Measurements from ENCODE around the gene CISD2.
"Not testable (repeated sequence)": the region's sequence is repeated elsewhere in the genome, so short reads cannot be mapped to it uniquely, and the experiment has no call there.

CISD2 gene

GRCh38 chr4:102868153-102868780 is 525 bp upstream of the CISD2 start:
- no peaks in the 10 kb centered on the region for H3K27me3 ChIP-seq (ENCODE audit: control insufficient read depth in 1 of 2, insufficient read depth in 2 of 2, low read length in 2 of 2)
- H3K4me1 ChIP-seq (ENCODE audit: control insufficient read depth in 1 of 2, insufficient read depth in 2 of 2, low read length in 2 of 2): peaks cover 0 to 30% of the 10 kb centered on the region in 2 donors
- H3K36me3 ChIP-seq (ENCODE audit: control insufficient read depth in 1 of 2, insufficient read depth in 2 of 2, low read length in 2 of 2): no peaks in the 10 kb centered on the region
- peak overlapping the region; percentile 93 to 96 for H3K9ac ChIP-seq (ENCODE audit: low read depth in 1 of 2, low read length in 2 of 2)
- H3K27ac ChIP-seq (ENCODE audit: low read depth, low read length): peak overlapping the region; percentile 99
- H3K4me3 ChIP-seq (ENCODE audit: low read depth in 1 of 2, low read length in 2 of 2): peak overlapping the region; percentile 88 to 94
- H3K9me3 ChIP-seq (ENCODE audit: control insufficient read depth in 1 of 2, low read length in 2 of 2): no peaks in the 10 kb centered on the region

- H3K9ac ChIP-seq (ENCODE audit: low read depth in 1 of 2, low read length in 2 of 2): peak overlapping the region; percentile 88 to 96
- H3K4me3 ChIP-seq (ENCODE audit: low read depth in 1 of 2, low read length in 2 of 2): peak overlapping the region; percentile 88 to 94
- H3K27me3 ChIP-seq (ENCODE audit: control insufficient read depth in 1 of 2, insufficient read depth in 2 of 2, low read length in 2 of 2): no peaks in the 10 kb centered on the region
- H3K27ac ChIP-seq (ENCODE audit: low read depth, low read length): peak overlapping the region; percentile 99
- H3K9me3 ChIP-seq (ENCODE audit: control insufficient read depth in 1 of 2, low read length in 2 of 2): no peaks in the 10 kb centered on the region
- H3K36me3 ChIP-seq (ENCODE audit: control insufficient read depth in 1 of 2, insufficient read depth in 2 of 2, low read length in 2 of 2): peaks cover 1 to 3% of the 10 kb centered on the region in 2 donors
- peaks cover 0 to 30% of the 10 kb centered on the region in 2 donors for H3K4me1 ChIP-seq (ENCODE audit: control insufficient read depth in 1 of 2, insufficient read depth in 2 of 2, low read length in 2 of 2)
These were observed 891 bp downstream of the CISD2 start for GRCh38 chr4:102869569-102870197.

- Histone ChIP-seq H3K9ac (ENCODE audit: low read depth in 1 of 2, low read length in 2 of 2) (no peak overlapping the region), H3K9me3 (ENCODE audit: control insufficient read depth in 1 of 2, low read length in 2 of 2) (peaks cover 1 to 6% of the 10 kb centered on the region in 2 donors), H3K27me3 (ENCODE audit: control insufficient read depth in 1 of 2, insufficient read depth in 2 of 2, low read length in 2 of 2) (no peaks in the 10 kb centered on the region), H3K27ac (ENCODE audit: low read depth, low read length) (no peak overlapping the region), H3K4me3 (ENCODE audit: low read depth in 1 of 2, low read length in 2 of 2) (no peak overlapping the region), H3K4me1 (ENCODE audit: control insufficient read depth in 1 of 2, insufficient read depth in 2 of 2, low read length in 2 of 2) (peaks cover 0 to 25% of the 10 kb centered on the region in 2 donors), H3K36me3 (ENCODE audit: control insufficient read depth in 1 of 2, insufficient read depth in 2 of 2, low read length in 2 of 2) (peaks cover 8 to 12% of the 10 kb centered on the region in 2 donors)
These were observed 3.0 kb downstream of the CISD2 start for GRCh38 chr4:102871772-102872171.

- H3K27ac ChIP-seq (ENCODE audit: low read depth, low read length); H3K4me3 ChIP-seq (ENCODE audit: low read depth in 1 of 2, low read length in 2 of 2): not testable (repeated sequence)
These were observed 8.8 kb downstream of the CISD2 start for GRCh38 chr4:102877477-102878106.

GRCh38 chr4:102878349-102878748 is 9.6 kb downstream of the CISD2 start:
- not testable (repeated sequence) for H3K4me3 ChIP-seq (ENCODE audit: low read depth in 1 of 2, low read length in 2 of 2); H3K4me1 ChIP-seq (ENCODE audit: control insufficient read depth in 1 of 2, insufficient read depth in 2 of 2, low read length in 2 of 2); H3K27me3 ChIP-seq (ENCODE audit: control insufficient read depth in 1 of 2, insufficient read depth in 2 of 2, low read length in 2 of 2); H3K27ac ChIP-seq (ENCODE audit: low read depth, low read length); H3K9ac ChIP-seq (ENCODE audit: low read depth in 1 of 2, low read length in 2 of 2)
- peaks cover 13% of the 10 kb centered on the region in 2 donors for H3K36me3 ChIP-seq (ENCODE audit: control insufficient read depth in 1 of 2, insufficient read depth in 2 of 2, low read length in 2 of 2)
- peaks cover 2 to 12% of the 10 kb centered on the region in 2 donors for H3K9me3 ChIP-seq (ENCODE audit: control insufficient read depth in 1 of 2, low read length in 2 of 2)

More at GRCh38 chr4:102877477-102878106, 8.8 kb downstream of the CISD2 start:
- Histone ChIP-seq H3K9me3 (ENCODE audit: control insufficient read depth in 1 of 2, low read length in 2 of 2) (peaks cover 2 to 12% of the 10 kb centered on the region in 2 donors), H3K36me3 (ENCODE audit: control insufficient read depth in 1 of 2, insufficient read depth in 2 of 2, low read length in 2 of 2) (peaks cover 13% of the 10 kb centered on the region in 2 donors)
- H3K9ac ChIP-seq (ENCODE audit: low read depth in 1 of 2, low read length in 2 of 2); H3K27me3 ChIP-seq (ENCODE audit: control insufficient read depth in 1 of 2, insufficient read depth in 2 of 2, low read length in 2 of 2); H3K4me1 ChIP-seq (ENCODE audit: control insufficient read depth in 1 of 2, insufficient read depth in 2 of 2, low read length in 2 of 2): not testable (repeated sequence)

- no peaks in the 10 kb centered on the region for H3K4me1 ChIP-seq (ENCODE audit: control insufficient read depth in 1 of 2, insufficient read depth in 2 of 2, low read length in 2 of 2)
- H3K36me3 ChIP-seq (ENCODE audit: control insufficient read depth in 1 of 2, insufficient read depth in 2 of 2, low read length in 2 of 2): peaks cover 13% of the 10 kb centered on the region in 2 donors
- H3K9me3 ChIP-seq (ENCODE audit: control insufficient read depth in 1 of 2, low read length in 2 of 2): peaks cover 2 to 12% of the 10 kb centered on the region in 2 donors
- H3K27ac ChIP-seq (ENCODE audit: low read depth, low read length): no peak overlapping the region
- H3K4me3 ChIP-seq (ENCODE audit: low read depth in 1 of 2, low read length in 2 of 2): no peak overlapping the region
- no peak overlapping the region for H3K9ac ChIP-seq (ENCODE audit: low read depth in 1 of 2, low read length in 2 of 2)
- no peaks in the 10 kb centered on the region for H3K27me3 ChIP-seq (ENCODE audit: control insufficient read depth in 1 of 2, insufficient read depth in 2 of 2, low read length in 2 of 2)
These were observed 10.1 kb downstream of the CISD2 start for GRCh38 chr4:102878901-102879300.

- Histone ChIP-seq H3K4me1 (ENCODE audit: control insufficient read depth in 1 of 2, insufficient read depth in 2 of 2, low read length in 2 of 2) (no peaks in the 10 kb centered on the region), H3K4me3 (ENCODE audit: low read depth in 1 of 2, low read length in 2 of 2) (no peak overlapping the region), H3K27me3 (ENCODE audit: control insufficient read depth in 1 of 2, insufficient read depth in 2 of 2, low read length in 2 of 2) (no peaks in the 10 kb centered on the region), H3K36me3 (ENCODE audit: control insufficient read depth in 1 of 2, insufficient read depth in 2 of 2, low read length in 2 of 2) (peaks cover 4 to 5% of the 10 kb centered on the region in 2 donors), H3K9ac (ENCODE audit: low read depth in 1 of 2, low read length in 2 of 2) (no peak overlapping the region), H3K9me3 (ENCODE audit: control insufficient read depth in 1 of 2, low read length in 2 of 2) (peaks cover 2 to 11% of the 10 kb centered on the region in 2 donors), H3K27ac (ENCODE audit: low read depth, low read length) (no peak overlapping the region)
These were observed 12.6 kb downstream of the CISD2 start for GRCh38 chr4:102881343-102881742.

- no peaks in the 10 kb centered on the region for H3K27me3 ChIP-seq (ENCODE audit: control insufficient read depth in 1 of 2, insufficient read depth in 2 of 2, low read length in 2 of 2)
These were observed 14.5 kb downstream of the CISD2 start for GRCh38 chr4:102883278-102883677.

GRCh38 chr4:102888570-102888969 is 19.8 kb downstream of the CISD2 start:
- not testable (repeated sequence) for H3K27ac ChIP-seq (ENCODE audit: low read depth, low read length); H3K9ac ChIP-seq (ENCODE audit: low read depth in 1 of 2, low read length in 2 of 2); H3K36me3 ChIP-seq (ENCODE audit: control insufficient read depth in 1 of 2, insufficient read depth in 2 of 2, low read length in 2 of 2); H3K9me3 ChIP-seq (ENCODE audit: control insufficient read depth in 1 of 2, low read length in 2 of 2); H3K27me3 ChIP-seq (ENCODE audit: control insufficient read depth in 1 of 2, insufficient read depth in 2 of 2, low read length in 2 of 2); H3K4me3 ChIP-seq (ENCODE audit: low read depth in 1 of 2, low read length in 2 of 2); H3K4me1 ChIP-seq (ENCODE audit: control insufficient read depth in 1 of 2, insufficient read depth in 2 of 2, low read length in 2 of 2)

More at GRCh38 chr4:102883278-102883677, 14.5 kb downstream of the CISD2 start:
- H3K9me3 ChIP-seq (ENCODE audit: control insufficient read depth in 1 of 2, low read length in 2 of 2): no peaks in the 10 kb centered on the region
- H3K36me3 ChIP-seq (ENCODE audit: control insufficient read depth in 1 of 2, insufficient read depth in 2 of 2, low read length in 2 of 2): peaks cover 0 to 2% of the 10 kb centered on the region in 2 donors
- no peak overlapping the region for H3K9ac ChIP-seq (ENCODE audit: low read depth in 1 of 2, low read length in 2 of 2)
- H3K4me3 ChIP-seq (ENCODE audit: low read depth in 1 of 2, low read length in 2 of 2): no peak overlapping the region
- no peak overlapping the region for H3K27ac ChIP-seq (ENCODE audit: low read depth, low read length)
- no peaks in the 10 kb centered on the region for H3K4me1 ChIP-seq (ENCODE audit: control insufficient read depth in 1 of 2, insufficient read depth in 2 of 2, low read length in 2 of 2)

GRCh38 chr4:102889866-102890265 is 21.1 kb downstream of the CISD2 start:
- H3K4me3 ChIP-seq (ENCODE audit: low read depth in 1 of 2, low read length in 2 of 2); H3K27me3 ChIP-seq (ENCODE audit: control insufficient read depth in 1 of 2, insufficient read depth in 2 of 2, low read length in 2 of 2); H3K4me1 ChIP-seq (ENCODE audit: control insufficient read depth in 1 of 2, insufficient read depth in 2 of 2, low read length in 2 of 2); H3K9me3 ChIP-seq (ENCODE audit: control insufficient read depth in 1 of 2, low read length in 2 of 2); H3K36me3 ChIP-seq (ENCODE audit: control insufficient read depth in 1 of 2, insufficient read depth in 2 of 2, low read length in 2 of 2); H3K27ac ChIP-seq (ENCODE audit: low read depth, low read length); H3K9ac ChIP-seq (ENCODE audit: low read depth in 1 of 2, low read length in 2 of 2): not testable (repeated sequence)
